ENCODE measurements around the gene PCP4.

PCP4 gene

GRCh38 chr21:39972976-39973770 is 105.9 kb downstream of the PCP4 start:
- no peak for DNase-seq (ENCODE audit: low read depth in 2 of 2)

GRCh38 chr21:39976800-39977199 is 109.6 kb downstream of the PCP4 start:
- DNase-seq (ENCODE audit: low read depth in 2 of 2), result no peak
